Activated CD8-positive, alpha-beta memory T cell treated with anti-CD3 and anti-CD28 coated beads for 24 hours (primary cell): ENCODE measurements around the gene CLDN3.
"Not testable (repeated sequence)": the region's sequence is repeated elsewhere in the genome, so short reads cannot be mapped to it uniquely, and the experiment has no call there.

Experiments used
- DNase-seq: peaks from one replicate; pipeline ENCODE4 v3.0.0-alpha.2; 2020

The CLDN3 gene

GRCh38 chr7:73770002-73770859 lies at the start of gene CLDN3:
Gene CLDN3, minus strand, starts transcription at chr7:73770270. Its CDS starts 221 bp downstream, at chr7:73770049.
- DNase-seq, result no peak

GRCh38 chr7:73817121-73817520 lies 47.1 kb upstream of the CLDN3 start:
- no peak for DNase-seq

- DNase-seq, result no peak
Observed at GRCh38 chr7:73815436-73815835, 45.4 kb upstream of the CLDN3 start.

GRCh38 chr7:73812996-73813395 lies 42.9 kb upstream of the CLDN3 start:
- DNase-seq, result no peak

- peak; percentile 81 for DNase-seq
Observed at GRCh38 chr7:73811760-73812168, 41.7 kb upstream of the CLDN3 start.

- no peak for DNase-seq
Observed at GRCh38 chr7:73810998-73811360, 40.9 kb upstream of the CLDN3 start.

GRCh38 chr7:73809467-73809951 lies 39.4 kb upstream of the CLDN3 start:
- DNase-seq, result no peak

- DNase-seq, result no peak
Observed at GRCh38 chr7:73802459-73802858, 32.4 kb upstream of the CLDN3 start.

- DNase-seq, result no peak
Observed at GRCh38 chr7:73801577-73801976, 31.5 kb upstream of the CLDN3 start.

GRCh38 chr7:73799282-73800141 lies 29.4 kb upstream of the CLDN3 start:
- DNase-seq, result no peak

GRCh38 chr7:73797176-73797575 lies 27.1 kb upstream of the CLDN3 start:
- DNase-seq, result not testable (repeated sequence)

- DNase-seq, result not testable (repeated sequence)
Observed at GRCh38 chr7:73796656-73797055, 26.6 kb upstream of the CLDN3 start.

GRCh38 chr7:73795188-73795587 lies 25.1 kb upstream of the CLDN3 start:
- not testable (repeated sequence) for DNase-seq

- DNase-seq, result not testable (repeated sequence)
Observed at GRCh38 chr7:73791170-73791690, 21.2 kb upstream of the CLDN3 start.

- no peak for DNase-seq
Observed at GRCh38 chr7:73789051-73789450, 19.0 kb upstream of the CLDN3 start.

- DNase-seq, result not testable (repeated sequence)
Observed at GRCh38 chr7:73787786-73788048, 17.6 kb upstream of the CLDN3 start.

GRCh38 chr7:73786588-73786987 lies 16.5 kb upstream of the CLDN3 start:
- no peak for DNase-seq

GRCh38 chr7:73779517-73779916 lies 9.4 kb upstream of the CLDN3 start:
- DNase-seq, result no peak

- no peak for DNase-seq
Observed at GRCh38 chr7:73778801-73779389, 8.8 kb upstream of the CLDN3 start.

- no peak for DNase-seq
Observed at GRCh38 chr7:73774923-73775322, 4.9 kb upstream of the CLDN3 start.

- DNase-seq, result no peak
Observed at GRCh38 chr7:73773700-73774517, 3.8 kb upstream of the CLDN3 start.
